Measurements from ENCODE around the gene SLC4A2.

SLC4A2 gene

GRCh38 chr7:151095828-151096475, 36.6 kb downstream of the SLC4A2 start:
- no peak for DNase-seq

GRCh38 chr7:151099486-151100211, 40.3 kb downstream of the SLC4A2 start:
- DNase-seq: no peak

GRCh38 chr7:151100921-151101320, 41.5 kb downstream of the SLC4A2 start:
- DNase-seq: no peak

GRCh38 chr7:151101621-151102396, 42.4 kb downstream of the SLC4A2 start:
- DNase-seq: no peak

- no peak for DNase-seq
Measured at GRCh38 chr7:151102991-151103390, 43.6 kb downstream of the SLC4A2 start.

GRCh38 chr7:151103973-151104372, 44.6 kb downstream of the SLC4A2 start:
- DNase-seq: no peak

GRCh38 chr7:151104411-151105235, 45.2 kb downstream of the SLC4A2 start:
- no peak for DNase-seq

GRCh38 chr7:151107882-151108281, 48.5 kb downstream of the SLC4A2 start:
- no peak for DNase-seq

GRCh38 chr7:151109094-151110048, 50.0 kb downstream of the SLC4A2 start:
- DNase-seq: no peak

GRCh38 chr7:151110236-151110940, 51.0 kb downstream of the SLC4A2 start:
- DNase-seq: no peak

GRCh38 chr7:151110941-151111645, 51.7 kb downstream of the SLC4A2 start:
- peak; percentile 62 for DNase-seq

GRCh38 chr7:151113344-151114150, 54.2 kb downstream of the SLC4A2 start:
- DNase-seq: peak; percentile 99

- DNase-seq: peak; percentile 77
Measured at GRCh38 chr7:151114151-151115090, 55.0 kb downstream of the SLC4A2 start.

- no peak for DNase-seq
Measured at GRCh38 chr7:151115121-151115835, 55.9 kb downstream of the SLC4A2 start.

GRCh38 chr7:151115836-151116418, 56.5 kb downstream of the SLC4A2 start:
- DNase-seq: peak; percentile 91

- DNase-seq: no peak
Measured at GRCh38 chr7:151116603-151117440, 57.4 kb downstream of the SLC4A2 start.
